Lower leg skin (tissue), 3 donors: ENCODE results near the gene SCUBE3.

Experiments
- POLR2A ChIP-seq, 2 donors: fragments of 450-650 bp; IDR thresholded peaks; one replicate each; pipeline ENCODE4 v1.6.1; 2016 to 2017; ENCODE audit warnings: antibody characterized with exemption in 2 of 2, mild to moderate bottlenecking in 1 of 2, moderate library complexity in 1 of 2
- TF ChIP-seq, protein P1 (sequence below), 3 donors: fragments of 450-650 bp; IDR thresholded peaks; one replicate each; pipeline ENCODE4 v1.5.1; 2016; ENCODE audit warnings: antibody characterized with exemption in 3 of 3, mild to moderate bottlenecking in 3 of 3, moderate library complexity in 2 of 3

DNA sequence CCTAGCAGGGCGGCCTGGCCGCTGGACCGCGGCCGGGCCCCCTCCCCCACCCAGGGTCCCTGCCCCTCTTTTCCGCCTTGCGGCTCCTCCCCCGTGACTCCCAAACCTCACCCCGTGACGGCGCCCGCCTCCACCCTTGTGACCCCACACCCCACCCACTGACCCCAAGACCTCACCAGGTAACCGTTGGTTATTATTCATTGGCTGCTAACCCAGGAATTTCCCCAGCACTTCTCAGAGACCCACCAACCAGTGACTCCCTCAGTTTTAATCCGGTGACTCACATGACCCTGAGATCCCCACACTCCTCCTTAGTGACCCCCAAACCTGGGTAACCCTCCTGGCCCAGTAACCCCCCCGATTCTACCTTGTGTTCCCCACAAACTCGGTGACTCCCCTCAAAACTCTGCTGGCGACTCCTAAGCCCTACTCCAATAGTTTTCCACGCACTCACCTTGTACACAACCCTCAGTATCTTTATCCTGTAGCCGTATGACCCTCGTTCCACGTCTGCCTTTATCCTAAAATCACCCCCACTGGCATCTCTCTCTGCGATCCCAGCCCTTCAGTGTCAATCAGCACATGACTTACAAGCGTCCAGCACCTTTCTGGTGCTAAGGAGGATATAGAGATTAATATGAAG is 46.3 kb downstream of the SCUBE3 start:
- TF ChIP-seq, protein P1, sequence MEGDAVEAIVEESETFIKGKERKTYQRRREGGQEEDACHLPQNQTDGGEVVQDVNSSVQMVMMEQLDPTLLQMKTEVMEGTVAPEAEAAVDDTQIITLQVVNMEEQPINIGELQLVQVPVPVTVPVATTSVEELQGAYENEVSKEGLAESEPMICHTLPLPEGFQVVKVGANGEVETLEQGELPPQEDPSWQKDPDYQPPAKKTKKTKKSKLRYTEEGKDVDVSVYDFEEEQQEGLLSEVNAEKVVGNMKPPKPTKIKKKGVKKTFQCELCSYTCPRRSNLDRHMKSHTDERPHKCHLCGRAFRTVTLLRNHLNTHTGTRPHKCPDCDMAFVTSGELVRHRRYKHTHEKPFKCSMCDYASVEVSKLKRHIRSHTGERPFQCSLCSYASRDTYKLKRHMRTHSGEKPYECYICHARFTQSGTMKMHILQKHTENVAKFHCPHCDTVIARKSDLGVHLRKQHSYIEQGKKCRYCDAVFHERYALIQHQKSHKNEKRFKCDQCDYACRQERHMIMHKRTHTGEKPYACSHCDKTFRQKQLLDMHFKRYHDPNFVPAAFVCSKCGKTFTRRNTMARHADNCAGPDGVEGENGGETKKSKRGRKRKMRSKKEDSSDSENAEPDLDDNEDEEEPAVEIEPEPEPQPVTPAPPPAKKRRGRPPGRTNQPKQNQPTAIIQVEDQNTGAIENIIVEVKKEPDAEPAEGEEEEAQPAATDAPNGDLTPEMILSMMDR (IDR thresholded peaks at IDR 0.05) = no peak
- no peak for TF ChIP-seq POLR2A (IDR thresholded peaks at IDR 0.05)
